Measurements from ENCODE around the gene ZNRD2.

The ZNRD2 gene

GRCh38 chr11:65563601-65564000 is 6.7 kb upstream of the ZNRD2 start:
- no peak for TF ChIP-seq TAF1 (IDR thresholded peaks at IDR 0.05; ENCODE audit: borderline replicate concordance, insufficient read depth, low read length)
- no peak for TF ChIP-seq REST (IDR thresholded peaks at IDR 0.05; ENCODE audit: insufficient read depth in 1 of 2, low read depth in 2 of 2, low read length in 2 of 2)
- TF ChIP-seq FOXP2 (optimal IDR thresholded peaks at IDR 0.05; ENCODE audit: borderline replicate concordance, extremely low read depth, extremely low read length, insufficient read depth) = no peak
- TF ChIP-seq SIN3A (IDR thresholded peaks at IDR 0.05; ENCODE audit: borderline replicate concordance, insufficient read depth, low read length) = no peak
- no peak for TF ChIP-seq POLR2AphosphoS5 (IDR thresholded peaks at IDR 0.05; ENCODE audit: low read depth, low read length)

GRCh38 chr11:65565624-65566453 is 4.4 kb upstream of the ZNRD2 start:
- TF ChIP-seq REST (IDR thresholded peaks at IDR 0.05; ENCODE audit: insufficient read depth in 1 of 2, low read depth in 2 of 2, low read length in 2 of 2) (no peak), POLR2AphosphoS5 (IDR thresholded peaks at IDR 0.05; ENCODE audit: low read depth, low read length) (no peak), TAF1 (IDR thresholded peaks at IDR 0.05; ENCODE audit: borderline replicate concordance, insufficient read depth, low read length) (no peak), FOXP2 (optimal IDR thresholded peaks at IDR 0.05; ENCODE audit: borderline replicate concordance, extremely low read depth, extremely low read length, insufficient read depth) (no peak), SIN3A (IDR thresholded peaks at IDR 0.05; ENCODE audit: borderline replicate concordance, insufficient read depth, low read length) (no peak)

- no peak for TF ChIP-seq FOXP2 (optimal IDR thresholded peaks at IDR 0.05; ENCODE audit: borderline replicate concordance, extremely low read depth, extremely low read length, insufficient read depth)
- no peak for TF ChIP-seq TAF1 (IDR thresholded peaks at IDR 0.05; ENCODE audit: borderline replicate concordance, insufficient read depth, low read length)
- TF ChIP-seq SIN3A (IDR thresholded peaks at IDR 0.05; ENCODE audit: borderline replicate concordance, insufficient read depth, low read length) = no peak
- TF ChIP-seq POLR2AphosphoS5 (IDR thresholded peaks at IDR 0.05; ENCODE audit: low read depth, low read length) = no peak
- TF ChIP-seq REST (IDR thresholded peaks at IDR 0.05; ENCODE audit: insufficient read depth in 1 of 2, low read depth in 2 of 2, low read length in 2 of 2) = no peak
Observed at GRCh38 chr11:65569164-65569972, 909 bp upstream of the ZNRD2 start.

- TF ChIP-seq FOXP2 (optimal IDR thresholded peaks at IDR 0.05; ENCODE audit: borderline replicate concordance, extremely low read depth, extremely low read length, insufficient read depth) (no peak), POLR2AphosphoS5 (IDR thresholded peaks at IDR 0.05; ENCODE audit: low read depth, low read length) (no peak), TAF1 (IDR thresholded peaks at IDR 0.05; ENCODE audit: borderline replicate concordance, insufficient read depth, low read length) (no peak), REST (IDR thresholded peaks at IDR 0.05; ENCODE audit: insufficient read depth in 1 of 2, low read depth in 2 of 2, low read length in 2 of 2) (no peak), SIN3A (IDR thresholded peaks at IDR 0.05; ENCODE audit: borderline replicate concordance, insufficient read depth, low read length) (no peak)
Observed at GRCh38 chr11:65571420-65571819, 1.1 kb downstream of the ZNRD2 start.
